ENCODE data around the gene C17orf75.
"Not testable (repeated sequence)": the region's sequence is repeated elsewhere in the genome, so short reads cannot be mapped to it uniquely, and the experiment has no call there.

Gene C17orf75, protein sequence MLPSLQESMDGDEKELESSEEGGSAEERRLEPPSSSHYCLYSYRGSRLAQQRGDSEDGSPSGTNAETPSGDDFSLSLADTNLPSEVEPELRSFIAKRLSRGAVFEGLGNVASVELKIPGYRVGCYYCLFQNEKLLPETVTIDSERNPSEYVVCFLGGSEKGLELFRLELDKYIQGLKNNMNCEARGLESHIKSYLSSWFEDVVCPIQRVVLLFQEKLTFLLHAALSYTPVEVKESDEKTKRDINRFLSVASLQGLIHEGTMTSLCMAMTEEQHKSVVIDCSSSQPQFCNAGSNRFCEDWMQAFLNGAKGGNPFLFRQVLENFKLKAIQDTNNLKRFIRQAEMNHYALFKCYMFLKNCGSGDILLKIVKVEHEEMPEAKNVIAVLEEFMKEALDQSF

DNA sequence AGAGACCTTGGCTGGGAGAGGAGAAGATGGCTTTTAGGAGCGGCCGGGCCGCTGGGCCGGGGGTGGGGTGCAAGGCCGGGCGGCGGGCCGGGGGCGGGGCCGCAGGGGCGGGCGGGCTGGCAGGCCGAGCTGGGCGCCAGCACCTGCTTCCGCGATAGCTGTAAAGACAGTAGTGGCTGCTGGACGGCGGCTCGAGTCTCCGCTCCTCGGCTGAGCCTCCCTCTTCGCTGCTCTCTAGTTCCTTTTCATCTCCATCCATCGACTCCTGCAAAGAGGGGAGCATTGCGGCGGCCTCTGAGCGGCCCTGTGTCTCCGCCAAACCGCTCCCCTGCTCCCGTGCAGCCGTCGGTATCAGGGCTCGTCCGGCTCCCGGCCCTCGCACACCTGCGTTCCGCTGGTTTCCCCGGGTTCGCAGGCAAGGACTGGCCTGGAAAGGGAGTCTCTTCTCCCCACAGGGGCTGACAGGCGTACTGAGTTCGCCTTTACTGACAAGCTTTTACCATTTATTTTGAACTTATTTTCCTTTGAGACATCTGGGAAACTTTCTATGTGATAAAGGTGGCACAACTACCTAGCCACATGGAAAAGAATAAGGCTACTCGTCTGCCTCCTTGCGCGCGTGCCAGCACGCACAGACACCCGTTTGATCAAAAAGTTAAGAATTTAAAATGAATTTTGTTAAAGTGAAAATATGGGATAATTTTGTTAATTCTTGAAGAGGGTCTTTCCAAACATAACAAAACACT lies at the start of gene C17orf75:
TSS of gene C17orf75 (minus strand) at position 317 of the 746 bp plus-strand sequence. CDS start at position 283, 34 bp downstream.
- DNase-seq, result peak; percentile 54 to 77 (median 60)

DNA sequence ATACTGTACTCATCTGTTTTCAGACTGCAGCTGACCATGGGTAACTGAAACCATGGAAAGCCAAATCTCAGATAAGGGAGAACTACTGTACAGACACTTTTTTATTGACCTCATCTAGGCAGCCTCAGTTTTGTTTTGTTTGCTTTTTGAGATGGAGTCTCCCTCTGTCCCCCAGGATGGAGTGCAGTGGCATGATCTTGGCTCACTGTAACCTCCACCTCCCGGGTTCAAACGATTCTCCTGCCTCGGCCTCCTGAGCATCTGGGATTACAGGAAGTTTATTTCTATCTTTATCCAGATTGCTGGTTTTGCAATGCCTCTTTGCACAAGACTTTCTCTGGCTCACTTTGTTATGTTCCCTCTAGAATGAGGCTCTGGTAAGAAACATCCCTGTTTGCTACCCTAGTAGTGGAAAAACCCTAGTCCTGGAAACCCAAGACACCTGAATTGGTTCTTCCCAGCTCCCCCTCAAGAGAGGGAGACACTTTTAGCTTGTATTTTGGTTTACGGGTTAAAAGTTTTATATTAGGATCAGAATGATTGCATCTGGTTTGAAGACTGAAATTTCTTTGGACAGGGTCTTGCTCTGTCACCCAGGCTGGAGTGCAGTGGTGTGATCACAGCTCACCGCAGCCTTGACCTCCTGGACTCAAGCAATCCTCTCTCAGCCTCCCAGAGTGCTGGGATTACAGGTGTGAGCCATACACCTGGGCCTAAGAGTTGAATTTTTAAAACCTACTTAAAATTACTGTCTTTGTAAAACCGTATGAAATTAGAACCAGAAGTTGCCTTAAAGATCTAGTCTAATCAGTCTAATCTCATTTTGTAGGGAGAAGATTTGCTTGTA lies 46.9 kb upstream of the C17orf75 start:
- no peak for DNase-seq

DNA sequence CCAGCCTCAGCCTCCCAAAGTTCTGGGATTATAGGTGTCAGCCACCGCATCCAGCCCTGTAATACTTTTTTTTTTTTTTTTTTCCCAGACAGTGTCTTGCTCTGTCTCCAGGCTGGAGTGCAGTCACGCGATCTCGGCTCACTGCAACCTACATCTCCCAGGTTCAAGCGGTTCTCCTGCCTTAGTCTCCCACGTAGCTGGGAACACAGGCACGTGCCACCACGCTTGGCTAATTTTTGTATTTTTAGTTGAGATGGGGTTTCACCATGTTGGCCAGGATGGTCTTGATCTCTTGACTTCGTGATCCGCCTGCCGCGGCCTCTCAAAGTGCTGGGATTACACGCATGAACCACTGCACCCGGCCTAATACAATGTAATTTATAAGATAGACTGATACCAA lies 46.2 kb upstream of the C17orf75 start:
- not testable (repeated sequence) for DNase-seq

DNA sequence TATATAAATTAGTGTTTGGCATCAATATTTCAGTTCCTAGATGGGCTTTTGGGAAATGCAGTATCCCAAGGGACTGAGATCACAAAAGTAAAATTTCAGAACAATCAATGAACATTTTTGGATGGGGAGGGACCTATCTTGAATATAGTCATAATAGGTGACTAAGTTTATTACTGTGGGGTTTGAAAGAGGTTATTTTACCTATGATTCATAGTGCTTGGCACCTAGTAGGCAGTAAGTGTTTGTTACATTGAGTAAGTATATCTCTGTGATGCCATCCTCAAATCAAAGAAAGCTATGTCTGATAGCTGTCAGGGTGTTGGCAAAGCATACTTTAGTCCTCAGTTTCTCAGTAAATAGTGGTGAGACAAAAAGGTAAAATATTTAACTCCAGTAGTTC lies 44.9 kb upstream of the C17orf75 start:
- DNase-seq, result no peak

DNA sequence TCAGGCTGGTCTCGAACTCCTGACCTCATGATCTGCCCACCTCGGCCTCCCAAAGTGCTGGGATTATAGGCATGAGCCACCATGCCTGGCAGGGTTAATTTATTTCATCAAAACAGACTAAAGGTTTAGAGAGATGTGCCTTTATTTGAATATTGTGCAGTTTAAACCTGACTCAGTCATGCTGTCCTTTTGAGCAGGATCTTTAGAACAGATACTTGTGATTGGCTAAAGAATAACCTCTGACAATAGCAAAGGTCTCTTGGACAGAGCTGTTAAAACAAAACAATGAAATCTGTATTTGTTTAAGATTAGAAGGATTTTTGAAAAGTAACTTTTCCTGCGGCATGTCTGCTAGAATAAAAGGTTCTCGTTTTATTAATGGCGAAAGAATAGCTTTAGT lies 44.0 kb upstream of the C17orf75 start:
- no peak for DNase-seq

DNA sequence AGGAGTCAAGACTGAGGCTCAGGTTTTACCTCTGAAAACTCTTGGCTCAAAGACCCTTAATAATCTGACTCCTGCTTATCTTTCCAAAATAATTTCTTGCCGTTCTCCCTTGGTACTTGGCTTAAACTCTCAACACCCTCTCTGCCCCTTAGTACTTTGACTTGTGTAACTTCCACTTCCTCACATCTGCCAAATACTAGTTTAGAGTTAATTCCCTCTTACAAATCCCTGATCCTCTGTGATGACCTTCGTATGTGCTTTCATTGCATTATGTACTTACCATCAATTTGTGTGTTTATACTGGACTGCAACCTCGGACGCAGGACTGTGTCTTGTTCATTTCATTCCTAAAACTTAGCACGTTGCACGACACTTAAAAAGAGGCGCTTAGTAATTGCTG lies 43.1 kb upstream of the C17orf75 start:
- DNase-seq, result no peak

DNA sequence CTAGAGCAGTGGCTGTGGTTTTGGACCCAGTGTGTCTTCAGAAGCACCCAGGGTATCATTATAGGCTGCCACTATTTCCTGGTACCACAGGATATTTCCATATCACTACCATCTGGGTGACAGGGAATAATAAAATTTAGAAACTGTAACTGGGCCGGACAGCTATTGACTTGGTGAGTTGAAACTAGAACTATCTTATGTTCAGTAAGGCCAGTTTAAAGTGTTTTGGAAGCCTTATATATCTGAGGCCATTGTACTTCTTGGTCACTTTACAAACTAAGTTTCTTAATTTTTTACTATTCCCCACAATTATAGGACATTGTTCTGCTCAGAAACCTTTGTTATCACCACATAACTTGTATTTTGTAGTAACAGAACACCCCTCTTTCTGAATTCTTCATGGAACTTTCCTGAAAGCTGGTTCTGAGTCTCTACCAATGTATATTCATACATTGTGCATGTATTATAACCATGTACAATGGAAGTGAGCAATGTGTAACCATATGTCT lies 42.0 kb upstream of the C17orf75 start:
- no peak for DNase-seq

DNA sequence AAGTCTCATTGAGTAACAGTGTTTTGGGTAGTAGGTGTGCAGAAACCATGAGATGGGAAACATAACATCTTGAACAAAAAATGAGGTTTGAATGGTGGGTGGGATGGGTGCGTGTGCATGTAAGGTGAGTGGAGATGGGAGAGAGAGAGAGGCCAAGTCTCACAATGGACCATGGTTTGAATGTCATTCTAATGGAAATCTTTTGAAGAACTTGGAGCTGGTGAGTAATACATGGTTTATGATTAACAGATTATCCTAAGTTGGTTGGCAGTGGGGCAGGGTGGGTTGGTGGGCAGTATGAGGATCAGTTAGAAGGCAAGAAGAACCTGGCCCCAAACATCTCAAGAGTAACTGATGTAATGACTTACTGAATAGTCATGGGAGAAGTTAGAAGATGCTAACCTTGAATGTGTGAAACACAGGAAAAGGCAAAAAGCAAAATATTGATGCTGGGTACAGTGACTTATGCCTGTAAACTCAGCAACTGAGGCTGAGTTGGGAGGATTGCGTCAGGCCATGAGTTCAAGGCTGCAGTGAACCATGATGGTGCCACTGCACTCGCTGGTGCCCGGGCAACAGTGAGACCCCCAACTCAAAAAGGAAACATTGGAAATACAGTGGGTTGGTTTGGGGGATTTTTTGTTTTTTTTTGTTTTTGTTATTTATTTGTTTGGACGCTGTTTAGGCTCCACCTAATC lies 40.7 kb upstream of the C17orf75 start:
- no peak for DNase-seq

DNA sequence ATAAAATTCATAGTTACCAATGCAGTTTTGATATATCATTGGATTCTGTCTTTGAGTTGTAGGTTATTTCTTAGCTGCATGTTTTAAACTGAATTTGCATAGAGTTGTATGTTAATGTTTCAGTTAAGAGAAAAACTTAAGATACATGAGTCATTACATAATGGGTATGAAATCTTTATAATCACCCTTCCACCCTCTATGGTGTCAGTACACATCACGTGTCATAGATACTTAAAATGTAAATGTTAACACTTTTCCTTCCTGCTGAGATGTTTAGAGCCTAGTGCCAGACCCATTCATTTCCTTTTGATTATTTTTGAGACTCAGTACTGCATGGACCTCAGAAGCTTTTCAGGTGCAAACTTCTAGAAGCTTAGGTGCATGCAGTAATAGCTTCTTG lies 28.5 kb upstream of the C17orf75 start:
- DNase-seq, result no peak

DNA sequence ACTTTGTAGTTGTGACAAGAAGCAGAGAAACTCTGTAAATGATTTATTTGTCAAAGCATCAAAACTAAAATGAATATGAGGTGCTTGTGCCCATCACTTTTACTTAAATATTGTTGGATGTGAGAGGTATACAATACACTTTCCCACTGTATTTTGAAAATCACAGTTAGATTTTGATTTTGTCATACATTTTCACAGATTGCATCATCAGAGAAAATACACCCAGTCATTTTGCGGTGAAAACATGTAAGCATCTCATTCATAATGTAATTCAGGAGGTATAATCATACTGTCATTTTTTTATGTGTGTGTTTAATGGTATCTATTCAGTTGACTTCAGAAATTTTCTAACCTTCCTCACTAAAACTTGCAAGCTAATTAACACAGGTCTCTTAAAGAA lies 19.3 kb upstream of the C17orf75 start:
- peak in 1 of 3 donors; percentile 34 for DNase-seq

DNA sequence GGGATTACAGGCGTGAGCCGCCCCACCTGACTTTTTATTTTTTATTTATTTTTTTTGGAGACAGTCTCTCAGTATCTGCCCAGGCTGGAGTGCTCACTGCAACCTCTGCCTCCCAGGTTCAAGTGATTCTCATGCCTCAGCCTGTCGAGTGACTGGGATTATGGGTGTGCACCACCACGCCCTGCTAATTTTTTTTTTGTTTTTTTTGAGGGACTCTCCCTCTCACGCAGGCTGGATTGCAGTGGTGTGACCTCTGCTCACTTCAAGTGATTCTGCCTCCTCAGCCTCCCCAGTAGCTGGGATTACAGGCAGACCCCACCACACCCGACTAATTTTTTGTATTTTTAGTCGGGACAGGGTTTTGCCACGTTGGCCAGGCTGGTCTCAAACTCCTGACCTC lies 15.6 kb upstream of the C17orf75 start:
- DNase-seq, result no peak

DNA sequence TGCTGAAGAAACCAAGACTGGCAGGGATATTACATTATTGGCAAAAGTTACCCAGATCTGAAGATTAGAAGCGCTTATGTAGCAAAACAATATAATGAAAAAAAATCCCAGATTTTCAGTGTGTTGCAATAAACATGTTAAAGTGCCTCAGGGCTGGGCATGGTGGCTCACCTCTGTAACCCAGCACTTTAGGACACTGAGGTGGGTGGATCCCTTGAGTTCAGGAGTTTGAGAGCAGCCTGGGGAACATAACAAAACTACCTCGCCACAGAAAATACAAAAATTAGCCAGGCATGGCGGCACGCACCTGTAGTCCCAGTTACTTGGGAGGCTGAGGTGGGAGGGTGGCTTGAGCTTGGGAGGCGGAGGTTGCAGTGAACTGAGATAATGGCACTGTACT lies 14.8 kb upstream of the C17orf75 start:
- no peak for DNase-seq

DNA sequence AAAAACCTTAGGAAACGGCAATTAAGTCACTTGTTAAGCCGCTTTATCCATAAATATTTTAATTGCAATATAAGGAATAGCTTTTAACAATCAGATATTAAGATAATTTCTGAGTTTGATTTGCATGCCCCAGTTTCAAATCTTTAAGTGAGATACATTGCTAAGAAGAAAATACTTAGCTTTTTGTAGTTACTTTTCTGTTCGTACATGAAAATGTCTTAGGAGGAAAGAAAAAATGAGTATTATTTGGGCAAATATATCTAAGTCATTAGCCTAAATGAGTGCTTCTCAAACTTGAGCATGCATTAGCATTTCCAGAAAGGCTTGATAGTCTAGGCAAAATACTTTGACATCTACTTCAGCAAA lies 14.4 kb upstream of the C17orf75 start:
- DNase-seq, result no peak

DNA sequence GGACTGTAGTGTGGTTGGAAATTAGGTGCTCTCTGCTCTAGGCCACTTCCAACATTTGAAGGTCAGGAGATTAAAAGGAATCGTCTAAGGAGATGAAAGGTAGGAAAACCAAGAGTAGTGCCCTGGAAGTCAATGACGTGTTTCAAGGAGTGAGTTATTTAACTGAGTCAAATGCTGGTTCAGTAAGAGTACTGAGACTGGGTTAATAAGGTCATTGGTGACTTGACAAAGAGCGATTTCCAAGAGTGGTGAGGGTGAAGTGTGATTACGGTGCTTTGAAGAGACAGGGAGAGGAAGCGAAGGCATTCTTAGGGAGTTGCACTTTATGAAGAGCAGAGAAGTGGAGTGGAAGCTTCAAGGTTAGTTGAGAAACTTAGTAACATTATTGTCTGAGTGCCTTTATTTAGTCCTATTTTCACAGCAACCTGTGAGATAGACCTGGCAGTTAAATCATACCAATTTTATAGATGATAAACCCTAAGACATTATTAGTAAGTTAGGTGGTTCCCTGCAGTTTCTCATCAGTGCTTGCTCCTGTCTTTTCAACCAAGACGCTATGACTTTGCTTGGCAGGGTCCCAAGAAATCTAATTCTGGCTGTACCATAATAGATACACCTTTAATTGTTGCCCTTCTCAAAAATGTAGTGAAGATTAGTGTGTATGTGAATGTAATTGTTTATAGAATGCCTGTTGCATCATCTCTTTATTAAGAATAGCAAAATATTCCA lies 13.8 kb upstream of the C17orf75 start:
- DNase-seq, result no peak

DNA sequence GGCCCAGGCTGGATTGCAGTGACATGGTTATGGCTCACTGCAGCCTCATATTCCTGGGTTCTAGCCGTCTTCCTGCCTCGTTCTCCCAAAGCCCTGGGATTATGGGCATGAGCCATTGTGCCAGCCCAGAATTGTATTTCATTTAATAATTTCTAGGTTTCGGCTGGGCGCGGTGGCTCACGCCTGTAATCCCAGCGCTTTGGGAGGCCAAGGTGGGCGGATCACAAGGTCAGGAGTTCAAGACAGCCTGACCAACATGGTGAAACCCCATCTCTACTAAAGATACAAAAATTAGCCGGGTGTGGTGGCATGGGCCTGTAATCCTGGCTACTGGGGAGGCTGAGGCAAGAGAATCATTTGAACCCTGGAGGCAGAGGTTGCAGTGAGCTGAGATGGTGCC lies 10.8 kb upstream of the C17orf75 start:
- not testable (repeated sequence) for DNase-seq

DNA sequence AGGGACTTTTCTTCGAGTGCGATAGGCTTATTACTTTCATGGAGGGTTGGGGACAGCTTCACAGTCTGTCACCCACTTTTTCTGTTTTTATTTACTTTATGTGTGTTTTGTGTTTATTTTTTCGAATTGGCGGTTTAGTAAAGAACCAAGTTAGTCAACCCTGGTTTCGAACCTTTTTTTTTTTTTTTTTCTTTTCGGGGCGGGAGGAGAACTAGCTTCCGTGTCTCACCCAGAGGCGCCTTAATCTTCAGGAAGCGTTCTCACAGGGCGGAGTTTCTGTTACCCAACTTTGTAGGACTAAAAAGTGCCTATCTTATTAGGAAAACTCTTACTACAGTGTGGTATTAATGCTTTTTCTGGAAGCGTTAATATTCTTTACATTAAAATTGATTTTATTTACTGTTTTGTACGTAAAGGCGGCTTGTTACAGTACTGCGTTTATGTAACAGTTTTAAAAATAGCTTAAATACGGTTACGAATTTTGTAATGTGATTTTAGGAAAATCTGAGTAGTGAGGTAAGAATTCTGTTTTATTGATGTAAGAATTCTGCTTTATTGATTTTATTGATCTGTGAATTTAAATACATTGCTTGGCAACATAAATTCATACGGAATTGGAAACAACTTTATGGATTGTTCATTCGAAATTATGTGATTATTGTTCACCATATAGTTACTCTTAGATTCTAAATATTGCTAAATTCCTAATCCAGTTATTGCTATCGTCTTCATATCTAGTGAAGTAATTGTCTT lies 8.9 kb upstream of the C17orf75 start:
- peak; percentile 81 to 86 (median 86) for DNase-seq

DNA sequence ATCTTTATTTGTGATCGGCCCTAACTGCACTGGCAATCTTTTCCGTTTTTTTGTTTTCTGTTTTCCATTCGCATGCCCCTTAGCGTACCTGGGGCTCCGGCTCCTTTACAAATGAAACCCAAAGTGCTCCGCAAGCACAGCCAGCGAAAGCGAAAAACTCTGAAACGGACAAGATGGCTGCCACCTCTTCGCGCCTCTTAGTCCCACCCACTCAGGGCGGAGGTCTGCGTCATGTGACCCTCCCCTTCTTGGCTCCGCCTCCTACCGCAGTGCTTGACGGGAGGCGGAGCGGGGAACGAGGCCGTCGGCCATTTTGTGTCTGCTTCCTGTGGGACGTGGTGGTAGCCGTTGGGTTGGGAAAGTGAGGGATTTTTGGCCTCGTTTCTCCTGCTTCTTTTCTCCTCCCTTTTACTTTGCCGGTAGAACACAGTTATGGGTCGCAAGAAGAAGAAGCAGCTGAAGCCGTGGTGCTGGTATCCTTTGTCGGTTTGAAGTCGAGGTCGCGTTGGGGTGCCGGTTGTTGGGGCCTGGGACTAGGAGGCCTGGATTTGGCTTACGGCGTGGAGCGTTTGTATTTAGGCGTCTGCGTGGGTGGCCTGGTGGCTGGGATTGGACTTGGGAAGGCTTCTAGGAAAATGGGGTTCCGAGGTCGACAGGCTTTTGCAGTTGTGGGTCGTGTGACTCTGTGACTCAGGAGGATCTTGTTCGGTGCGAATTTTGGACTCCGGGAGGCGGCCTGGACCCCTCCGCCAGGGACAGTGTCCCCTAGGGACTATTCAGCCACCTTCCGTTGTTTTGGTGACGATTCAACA lies 8.1 kb upstream of the C17orf75 start, which contains the start of gene ZNF207:
TSS of gene ZNF207 (plus strand) at position 304 of the 812 bp plus-strand sequence. CDS start at position 433, 129 bp downstream.
- peak; percentile 98 to 99 (median 99) for DNase-seq

DNA sequence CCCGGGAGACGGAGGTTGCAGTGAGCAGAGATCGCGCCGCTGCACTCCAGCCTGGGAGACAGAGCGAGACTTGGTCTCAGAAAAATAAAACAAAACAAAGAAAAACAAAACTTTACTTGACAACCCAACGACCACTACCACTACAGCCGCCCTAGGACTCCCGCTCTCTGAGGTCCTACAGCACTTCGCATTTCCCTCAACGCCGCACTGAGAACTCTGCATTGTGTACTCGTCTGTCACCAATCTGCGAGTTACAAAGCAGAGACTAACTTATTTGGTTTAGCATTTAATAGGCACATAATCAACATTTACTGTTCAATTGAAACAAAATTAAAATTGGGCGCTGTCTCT lies 7.5 kb upstream of the C17orf75 start:
- DNase-seq, result peak in 1 of 3 donors; percentile 21

DNA sequence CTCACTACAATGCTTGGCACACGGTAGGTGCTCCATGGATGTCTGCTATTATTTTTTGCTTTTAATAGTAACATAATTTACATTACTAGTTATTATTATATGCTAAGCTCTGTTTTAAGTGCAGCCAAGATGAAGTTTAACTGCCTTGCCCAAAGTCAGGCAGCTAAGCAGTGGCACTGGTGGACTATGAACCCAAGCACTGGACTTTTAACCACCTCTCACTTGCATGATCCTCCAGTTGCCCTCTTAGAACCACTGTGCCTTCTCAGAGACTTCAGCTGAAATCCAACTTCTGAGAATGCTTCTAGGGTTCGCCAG lies 6.5 kb upstream of the C17orf75 start:
- DNase-seq, result no peak

DNA sequence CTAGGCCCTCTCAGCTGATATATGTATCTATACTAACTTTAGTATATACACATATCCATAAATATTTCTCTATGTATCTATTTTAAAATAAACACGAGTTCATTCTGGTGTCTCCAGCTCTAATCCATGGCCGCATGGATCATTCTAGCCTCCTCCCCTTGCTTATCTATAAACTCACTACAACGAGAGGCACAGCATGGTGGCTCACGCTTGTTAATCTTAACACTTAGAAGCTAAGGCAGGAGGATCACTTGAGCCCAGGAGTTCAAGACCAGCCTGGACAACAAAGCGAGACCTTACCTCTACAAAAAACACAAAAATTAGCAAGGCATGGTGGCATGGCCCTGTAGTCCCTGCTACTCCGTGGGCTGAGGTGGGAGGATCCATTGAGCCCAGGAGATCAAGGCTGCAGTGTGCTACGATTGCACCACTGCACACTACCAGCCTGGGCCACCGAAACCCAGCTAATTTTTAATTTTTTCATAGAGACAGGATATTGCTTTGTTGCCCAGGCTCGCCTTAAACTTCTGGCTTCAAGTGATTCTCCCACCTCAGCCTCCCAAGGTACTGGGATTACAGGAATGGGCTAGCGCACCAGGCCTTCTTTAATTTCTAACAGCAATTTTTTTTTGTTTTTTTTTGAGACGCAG lies 4.1 kb upstream of the C17orf75 start:
- DNase-seq, result no peak
